GM04504 (cell line): Measurements from ENCODE around the gene MORC4.

Experiments used
- DNase-seq: peaks from one replicate; pipeline ENCODE4 v3.0.0-alpha.2; 2012; ENCODE audit warnings: low read depth

Gene MORC4

GRCh38 chrX:106905064-106905708, 94.8 kb downstream of the MORC4 start:
- no peak for DNase-seq

- no peak for DNase-seq
Measured at GRCh38 chrX:106903856-106904528, 96.0 kb downstream of the MORC4 start.

GRCh38 chrX:106903291-106903824, 96.7 kb downstream of the MORC4 start, which contains the start of gene RIPPLY1:
RIPPLY1 (minus strand) TSS chrX:106903341; CDS start chrX:106903287, 54 bp downstream.
- no peak for DNase-seq

GRCh38 chrX:106902684-106903083, 97.3 kb downstream of the MORC4 start:
- DNase-seq = no peak

- DNase-seq = no peak
Measured at GRCh38 chrX:106901781-106902219, 98.2 kb downstream of the MORC4 start.

- no peak for DNase-seq
Measured at GRCh38 chrX:106901341-106901740, 98.7 kb downstream of the MORC4 start.

GRCh38 chrX:106899841-106900240, 100.2 kb downstream of the MORC4 start:
- no peak for DNase-seq

- DNase-seq = no peak
Measured at GRCh38 chrX:106899276-106899675, 100.7 kb downstream of the MORC4 start.

GRCh38 chrX:106898462-106898861, 101.5 kb downstream of the MORC4 start:
- DNase-seq = no peak

GRCh38 chrX:106897259-106897658, 102.8 kb downstream of the MORC4 start:
- DNase-seq = no peak

GRCh38 chrX:106894978-106895452, 105.0 kb downstream of the MORC4 start:
- peak; percentile 38 for DNase-seq

GRCh38 chrX:106894392-106894909, 105.6 kb downstream of the MORC4 start:
- DNase-seq = peak; percentile 42

- DNase-seq = no peak
Measured at GRCh38 chrX:106891762-106892460, 108.1 kb downstream of the MORC4 start.
